HCT116 (cell line): ENCODE measurements around the gene DOCK1. TPM values are rescaled to one million over a fixed set of nuclear protein-coding genes. Genes with fewer than 3 reads are reported as not detected.

Source experiments
- ATAC-seq: fragments of 200-7000 bp; cut with Tn5 transposase; 2 replicates; pipeline ENCODE4 v1.9.1; 2020; ENCODE audit warnings: mild to moderate bottlenecking, moderate library complexity
- BruUV-seq: library from RNA; stranded (reverse); fragments of 400-500 nt; replicated peaks from 2 replicates; lab custom pipeline; 2021; lab: Mats Ljungman, UMichigan
- CTCF ChIA-PET: fragments of 300-600 bp; sonication (Branson Sonifier 250); formaldehyde crosslinking; loops from one replicate; lab custom pipeline; 2021; ENCODE audit warnings: antibody characterized with exemption; lab: Charles Lee
- POLR2A ChIA-PET: fragments of 300-600, 350-600 bp; sonication (Branson Sonifier 250); formaldehyde crosslinking; loops from one replicate; lab custom pipeline; 2021; ENCODE audit warnings: antibody characterized with exemption; lab: Charles Lee
- RAD21 ChIA-PET, 2 experiments: fragments of 300-600 bp; sonication (Branson Sonifier 250); formaldehyde crosslinking; loops; one replicate each; lab custom pipeline; 2023; ENCODE audit warnings: low total read pairs in 2 of 2; ENCODE audit not compliant: uncharacterized antibody in 2 of 2, unreplicated experiment in 2 of 2, low non-redundant PET in 1 of 2; lab: Charles Lee
- DNase-seq: peaks from one replicate; pipeline ENCODE4 v3.0.0-alpha.2; 2010; ENCODE audit warnings: low read depth, low spot score
- H2AFZ ChIP-seq: fragments of 200-600 bp; shearing (Covaris generic), sonication (generic); 2 replicates; pipeline ENCODE4 v1.6.1; 2017; ENCODE audit warnings: low read depth, mixed run types, mixed read lengths, antibody characterized with exemption, low read length; ENCODE audit not compliant: poor library complexity, severe bottlenecking
- H3K27ac ChIP-seq: 2 replicates; pipeline ENCODE4 v1.5.1; 2012; ENCODE audit warnings: low read depth, low read length
- H3K27me3 ChIP-seq: fragments of 200-600 bp; sonication (generic); 2 replicates; pipeline ENCODE4 v1.6.1; 2016; ENCODE audit warnings: mixed run types, low read length, mixed read lengths; ENCODE audit not compliant: insufficient read depth
- H3K36me3 ChIP-seq, 2 experiments: fragments of 200-500 bp in 1 of 2; fragments of 200-600 bp in 1 of 2; sonication (Bioruptor generic) in 1 of 2; sonication (generic) in 1 of 2; 2 replicates each; pipeline versions ENCODE4 v1.5.1 to v1.6.1; 2014 to 2016; ENCODE audit warnings: low read length in 2 of 2, inconsistent platforms in 1 of 2, mixed read lengths in 1 of 2, mixed run types in 1 of 2; ENCODE audit not compliant: insufficient read depth in 2 of 2, control insufficient read depth in 1 of 2
- H3K4me1 ChIP-seq, 2 experiments: fragments of 200-600 bp in 1 of 2; sonication (generic) in 1 of 2; 2 replicates each; pipeline versions ENCODE4 v1.5.1 to v1.6.1; 2012 to 2017; ENCODE audit warnings: low read length in 2 of 2, inconsistent platforms in 1 of 2, mild to moderate bottlenecking in 1 of 2, mixed read lengths in 1 of 2, mixed run types in 1 of 2, moderate library complexity in 1 of 2; ENCODE audit not compliant: insufficient read depth in 2 of 2, control insufficient read depth in 1 of 2
- H3K4me2 ChIP-seq: fragments of 200-600 bp; sonication (generic); 2 replicates; pipeline ENCODE4 v1.6.1; 2017; ENCODE audit warnings: mixed run types, low read length, mixed read lengths
- H3K4me3 ChIP-seq, 2 experiments: fragments of 200-600 bp in 1 of 2; sonication (generic) in 1 of 2; replicated peaks in 1 of 2; 2 replicates each; pipeline ENCODE4 v1.5.1; 2011 to 2016; ENCODE audit warnings: low read length in 2 of 2, control low read depth in 1 of 2, low read depth in 1 of 2, mild to moderate bottlenecking in 1 of 2, mixed read lengths in 1 of 2, mixed run types in 1 of 2
- H3K79me2 ChIP-seq: fragments of 200-600 bp; sonication (generic); 2 replicates; pipeline ENCODE4 v1.6.1; 2017; ENCODE audit warnings: mild to moderate bottlenecking, mixed run types, low read length, moderate library complexity, mixed read lengths; ENCODE audit not compliant: insufficient read depth
- H3K9ac ChIP-seq: fragments of 200-600 bp; sonication (generic); 2 replicates; pipeline ENCODE4 v1.6.1; 2016; ENCODE audit warnings: low read length, mixed read lengths
- H3K9me2 ChIP-seq: fragments of 200-600 bp; sonication (generic), shearing (Covaris generic); 2 replicates; pipeline ENCODE4 v1.6.1; 2017; ENCODE audit warnings: mixed run types, mild to moderate bottlenecking, moderate library complexity; ENCODE audit not compliant: insufficient read depth
- H3K9me3 ChIP-seq, 2 experiments: fragments of 200-500 bp in 1 of 2; fragments of 200-600 bp in 1 of 2; sonication (Bioruptor generic) in 1 of 2; sonication (generic) in 1 of 2; 2 replicates each; pipeline ENCODE4 v1.6.1; 2014 to 2017; ENCODE audit warnings: low read length in 2 of 2, mixed read lengths in 2 of 2, inconsistent platforms in 1 of 2, low read depth in 1 of 2, mild to moderate bottlenecking in 1 of 2, mixed run types in 1 of 2, moderate library complexity in 1 of 2; ENCODE audit not compliant: control insufficient read depth in 1 of 2, insufficient read depth in 1 of 2
- H4K20me1 ChIP-seq: fragments of 200-600 bp; sonication (generic), shearing (Covaris generic); 2 replicates; pipeline ENCODE4 v1.6.1; 2017; ENCODE audit warnings: mixed run types, mild to moderate bottlenecking, moderate library complexity; ENCODE audit not compliant: insufficient read depth
- EGR1 ChIP-seq: IDR thresholded peaks from 2 replicates; pipeline ENCODE4 v1.6.1; 2012; ENCODE audit warnings: low read depth
- ELF1 ChIP-seq: IDR thresholded peaks from 2 replicates; pipeline ENCODE4 v1.6.1; 2012; ENCODE audit warnings: low read depth, borderline replicate concordance
- FOSL1 ChIP-seq: IDR thresholded peaks from 2 replicates; pipeline ENCODE4 v1.6.1; 2012; ENCODE audit warnings: low read depth
- JUND ChIP-seq: IDR thresholded peaks from 2 replicates; pipeline ENCODE4 v1.6.1; 2012
- POLR2A ChIP-seq: IDR thresholded peaks from 2 replicates; pipeline ENCODE4 v1.7.0; 2011; ENCODE audit warnings: borderline replicate concordance; ENCODE audit not compliant: insufficient read depth, insufficient read length; ENCODE audit errors: extremely low read depth
- POLR2AphosphoS5 ChIP-seq: IDR thresholded peaks from 2 replicates; pipeline ENCODE4 v1.6.1; 2011; ENCODE audit warnings: mild to moderate bottlenecking, low read depth, low read length, moderate library complexity
- REST ChIP-seq: IDR thresholded peaks from 2 replicates; pipeline ENCODE4 v1.6.1; 2012; ENCODE audit warnings: low read depth
- TCF7L2 ChIP-seq: IDR thresholded peaks from 2 replicates; pipeline ENCODE4 v1.7.0; 2011; ENCODE audit warnings: borderline replicate concordance, inconsistent platforms; ENCODE audit not compliant: insufficient read depth, insufficient read length; ENCODE audit errors: extremely low read depth
- intact Hi-C: fragments of 100-400 bp; cut with micrococcal nuclease; formaldehyde crosslinking; loops from 2 replicates; pipeline ENCODE4 v1.10.0; 2022
- total RNA-seq: library from RNA; stranded (reverse); gene quantifications from one replicate; pipeline ENCODE4 v1.2.1, GENCODE V29; 2021; ENCODE audit not compliant: unreplicated experiment
- TF ChIP-seq, protein P1 (sequence below): IDR thresholded peaks from 2 replicates; pipeline ENCODE4 v1.6.1; 2012
- TF ChIP-seq, protein P2 (sequence below), 3 experiments: fragments of 200-600 bp in 1 of 3; sonication (generic) in 1 of 3; IDR thresholded peaks in 2 of 3; conservative IDR thresholded peaks in 1 of 3; 2 replicates each; pipeline ENCODE4 v1.5.1; 2012 to 2017; ENCODE audit warnings: low read depth in 2 of 3, low read length in 2 of 3, antibody characterized with exemption in 1 of 3, borderline replicate concordance in 1 of 3, control low read depth in 1 of 3, mild to moderate bottlenecking in 1 of 3, mixed read lengths in 1 of 3, mixed run types in 1 of 3, moderate library complexity in 1 of 3; ENCODE audit not compliant: insufficient read depth in 1 of 3

Gene DOCK1
- total RNA-seq, 1 experiment from 2014 or later = 46.5 TPM

GRCh38 chr10:126919426-126919825 lies 14.2 kb downstream of the DOCK1 start:
- Histone ChIP-seq H3K27me3 (no peaks in the 10 kb centered on the region), H2AFZ (no peak overlapping the region), H3K4me3 (no peak overlapping the region), H3K79me2 (peaks cover 73% of the 10 kb centered on the region), H3K9me2 (no peaks in the 10 kb centered on the region), H3K9me3 (peaks cover 0 to 5% of the 10 kb centered on the region in 2 experiments; a peak in 1 of 4 replicates), H3K4me2 (no peak overlapping the region), H4K20me1 (no peaks in the 10 kb centered on the region), H3K4me1 (no peaks in the 10 kb centered on the region), H3K9ac (no peak overlapping the region), H3K27ac (no peak overlapping the region), H3K36me3 (no peaks in the 10 kb centered on the region)
- TF ChIP-seq TCF7L2 (no peak), REST (no peak)
- TF ChIP-seq, protein P1, sequence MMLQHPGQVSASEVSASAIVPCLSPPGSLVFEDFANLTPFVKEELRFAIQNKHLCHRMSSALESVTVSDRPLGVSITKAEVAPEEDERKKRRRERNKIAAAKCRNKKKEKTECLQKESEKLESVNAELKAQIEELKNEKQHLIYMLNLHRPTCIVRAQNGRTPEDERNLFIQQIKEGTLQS = no peak
- DNase-seq (no peak), ATAC-seq (no peak)
- intact Hi-C loops = no loop called here
- no TSS peak for BruUV-seq
- CTCF ChIA-PET = no interaction called here
- POLR2A ChIA-PET = no interaction called here
- RAD21 ChIA-PET = no interaction called here

DNA sequence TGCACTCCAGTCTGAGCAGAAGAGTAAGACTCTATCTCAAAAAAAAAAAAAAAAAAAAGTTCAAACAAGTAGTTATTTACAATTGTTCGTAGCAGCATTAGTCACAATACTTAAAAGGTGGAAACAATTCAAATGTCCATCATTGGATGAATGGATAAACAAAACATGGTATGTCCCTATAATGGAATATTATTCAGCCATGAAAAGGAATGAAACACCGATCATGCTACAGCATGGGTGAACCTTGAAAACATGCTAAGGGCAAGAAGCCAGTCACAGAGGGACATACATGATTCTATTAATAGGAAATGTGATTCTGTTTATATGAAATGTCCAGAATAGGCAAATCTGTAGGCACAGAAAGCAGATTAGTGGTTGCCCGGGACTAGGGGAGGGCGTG lies 15.9 kb downstream of the DOCK1 start:
- no peaks in the 10 kb centered on the region for H3K4me1 ChIP-seq
- H3K27me3 ChIP-seq = no peaks in the 10 kb centered on the region
- intact Hi-C loops = no loop called here
- no peak overlapping the region for H3K27ac ChIP-seq
- POLR2A ChIA-PET = no interaction called here
- no peak overlapping the region for H3K4me2 ChIP-seq
- ATAC-seq = no peak
- RAD21 ChIA-PET = no interaction called here
- TF ChIP-seq, protein P1 = no peak
- no peak for TF ChIP-seq ELF1
- TF ChIP-seq FOSL1 = no peak
- TF ChIP-seq, protein P2, sequence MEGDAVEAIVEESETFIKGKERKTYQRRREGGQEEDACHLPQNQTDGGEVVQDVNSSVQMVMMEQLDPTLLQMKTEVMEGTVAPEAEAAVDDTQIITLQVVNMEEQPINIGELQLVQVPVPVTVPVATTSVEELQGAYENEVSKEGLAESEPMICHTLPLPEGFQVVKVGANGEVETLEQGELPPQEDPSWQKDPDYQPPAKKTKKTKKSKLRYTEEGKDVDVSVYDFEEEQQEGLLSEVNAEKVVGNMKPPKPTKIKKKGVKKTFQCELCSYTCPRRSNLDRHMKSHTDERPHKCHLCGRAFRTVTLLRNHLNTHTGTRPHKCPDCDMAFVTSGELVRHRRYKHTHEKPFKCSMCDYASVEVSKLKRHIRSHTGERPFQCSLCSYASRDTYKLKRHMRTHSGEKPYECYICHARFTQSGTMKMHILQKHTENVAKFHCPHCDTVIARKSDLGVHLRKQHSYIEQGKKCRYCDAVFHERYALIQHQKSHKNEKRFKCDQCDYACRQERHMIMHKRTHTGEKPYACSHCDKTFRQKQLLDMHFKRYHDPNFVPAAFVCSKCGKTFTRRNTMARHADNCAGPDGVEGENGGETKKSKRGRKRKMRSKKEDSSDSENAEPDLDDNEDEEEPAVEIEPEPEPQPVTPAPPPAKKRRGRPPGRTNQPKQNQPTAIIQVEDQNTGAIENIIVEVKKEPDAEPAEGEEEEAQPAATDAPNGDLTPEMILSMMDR (IDR thresholded peaks at IDR 0.05 in 2 of 3, conservative IDR thresholded peaks at IDR 0.05 in 1 of 3; ENCODE audit: borderline replicate concordance in 1 of 3, insufficient read depth in 1 of 3, low read depth in 2 of 3, low read length in 2 of 3) = no peak
- TF ChIP-seq EGR1 = no peak
- no peak for TF ChIP-seq POLR2AphosphoS5
- no peak for TF ChIP-seq POLR2A
- no peak for TF ChIP-seq JUND
- BruUV-seq = no TSS peak
- no peaks in the 10 kb centered on the region for H3K9me3 ChIP-seq
- no peak overlapping the region for H2AFZ ChIP-seq
- no peaks in the 10 kb centered on the region for H3K9me2 ChIP-seq
- H4K20me1 ChIP-seq = no peaks in the 10 kb centered on the region
- no peaks in the 10 kb centered on the region for H3K36me3 ChIP-seq
- no peak overlapping the region for H3K4me3 ChIP-seq
- no peak for DNase-seq
- H3K9ac ChIP-seq = no peak overlapping the region
- CTCF ChIA-PET = no interaction called here
- H3K79me2 ChIP-seq = peaks cover 60% of the 10 kb centered on the region
